ENCODE results near the gene RTN4R. TPM values are rescaled to one million over a fixed set of nuclear protein-coding genes. Genes with fewer than 3 reads are reported as not detected.

The RTN4R gene
- total and polyA plus RNA-seq, 2 of the 8 experiments (the other 6 are each of a cell fraction or from before 2014, with no cell fraction given), result 21.8 to 41.3 TPM

GRCh38 chr22:20284471-20285086 is 16.5 kb upstream of the RTN4R start (continued):
- TF ChIP-seq CHD7 (IDR thresholded peaks at IDR 0.05; ENCODE audit: insufficient replicate concordance, low read length), result no peak
- TF ChIP-seq, protein P1, sequence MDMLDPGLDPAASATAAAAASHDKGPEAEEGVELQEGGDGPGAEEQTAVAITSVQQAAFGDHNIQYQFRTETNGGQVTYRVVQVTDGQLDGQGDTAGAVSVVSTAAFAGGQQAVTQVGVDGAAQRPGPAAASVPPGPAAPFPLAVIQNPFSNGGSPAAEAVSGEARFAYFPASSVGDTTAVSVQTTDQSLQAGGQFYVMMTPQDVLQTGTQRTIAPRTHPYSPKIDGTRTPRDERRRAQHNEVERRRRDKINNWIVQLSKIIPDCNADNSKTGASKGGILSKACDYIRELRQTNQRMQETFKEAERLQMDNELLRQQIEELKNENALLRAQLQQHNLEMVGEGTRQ (IDR thresholded peaks at IDR 0.05; ENCODE audit: low read length), result no peak
- TF ChIP-seq RAD21 (IDR thresholded peaks at IDR 0.05 in 1 of 2, conservative IDR thresholded peaks at IDR 0.05 in 1 of 2; ENCODE audit: low read depth in 2 of 2, low read length in 2 of 2), result no peak
- no peak for TF ChIP-seq TCF12 (IDR thresholded peaks at IDR 0.05; ENCODE audit: low read depth, low read length)

Data from H1 (cell line).